Measurements from ENCODE around the gene TMEM179. TPM values are rescaled to one million over a fixed set of nuclear protein-coding genes. Genes with fewer than 3 reads are reported as not detected.
"Not testable (repeated sequence)": the region's sequence is repeated elsewhere in the genome, so short reads cannot be mapped to it uniquely, and the experiment has no call there.

TMEM179 gene
- total and polyA plus RNA-seq, 2 donors (not counting 3 experiments of a cell fraction or from before 2014, with no cell fraction given): 0.14 TPM; not detected in 1

- no peaks in the 10 kb centered on the region for H4K20me1 ChIP-seq (replicated peaks; ENCODE audit: control insufficient read depth, extremely low read depth, insufficient read depth, low read length)
- H3K9ac ChIP-seq (replicated peaks; ENCODE audit: extremely low read depth, insufficient read depth, low read length): no peak overlapping the region
- no peak for TF ChIP-seq POLR2A (IDR thresholded peaks at IDR 0.05; ENCODE audit: low read depth, low read length)
- TF ChIP-seq MAX (IDR thresholded peaks at IDR 0.05; ENCODE audit: insufficient read depth, insufficient read length): no peak
- TF ChIP-seq FOS (IDR thresholded peaks at IDR 0.05; ENCODE audit: borderline replicate concordance, insufficient read depth, low read length): no peak
- TF ChIP-seq MYC (IDR thresholded peaks at IDR 0.05; ENCODE audit: low read depth, low read length): no peak
- TF ChIP-seq GATA2 (IDR thresholded peaks at IDR 0.05; ENCODE audit: insufficient read depth, insufficient read length, low read depth, low read length): no peak
- no peak for TF ChIP-seq CTCF (IDR thresholded peaks at IDR 0.05; ENCODE audit: extremely low read depth in 1 of 2, insufficient read depth in 1 of 2, low read depth in 1 of 2, low read length in 2 of 2)
- no peak for TF ChIP-seq POLR2AphosphoS5 (IDR thresholded peaks at IDR 0.05; ENCODE audit: insufficient read depth, low read depth, low read length)
- TF ChIP-seq JUN (IDR thresholded peaks at IDR 0.05; ENCODE audit: borderline replicate concordance, insufficient read depth, insufficient read length, low read depth): no peak
- no peak for TF ChIP-seq EZH2 (IDR thresholded peaks at IDR 0.05; ENCODE audit: borderline replicate concordance, low read depth, low read length, severe bottlenecking)
- H3K4me3 ChIP-seq (replicated peaks in 1 of 3; ENCODE audit: insufficient read depth in 1 of 3, low read depth in 1 of 3, low read length in 3 of 3): no peak overlapping the region
- no peaks in the 10 kb centered on the region for H3K36me3 ChIP-seq (ENCODE audit: control insufficient read depth in 2 of 2, extremely low read depth in 1 of 2, insufficient read depth in 2 of 2, low read length in 2 of 2)
- BruUV-seq (replicated peaks): no TSS peak
- H3K27ac ChIP-seq (ENCODE audit: insufficient read depth, low read depth, low read length): no peak overlapping the region
- no peaks in the 10 kb centered on the region for H3K27me3 ChIP-seq (ENCODE audit: control insufficient read depth in 2 of 2, insufficient read depth in 2 of 2, low read length in 2 of 2)
- dilution Hi-C loops (cut with MboI; ENCODE audit: extremely low pct_ligation_motif_present, low sequenced_read_pairs): no loop called here
- H2AFZ ChIP-seq (ENCODE audit: low read depth, low read length): no peak overlapping the region
- DNase-seq (ENCODE audit: low read depth, low spot score) (no peak), FAIRE-seq (no peak)
- no peaks in the 10 kb centered on the region for H3K9me3 ChIP-seq (replicated peaks; ENCODE audit: control insufficient read depth, insufficient read depth, low read length)
- intact Hi-C loops (cut with micrococcal nuclease): no loop called here
- no peaks in the 10 kb centered on the region for H3K79me2 ChIP-seq (ENCODE audit: control insufficient read depth, insufficient read depth, low read length)
- H3K9me1 ChIP-seq (replicated peaks; ENCODE audit: control insufficient read depth, extremely low read depth, insufficient read depth, low read length): no peaks in the 10 kb centered on the region
- ChIA-PET CTCF (interaction anchor here (1.4 kb wide), 1 partner anchor 560 kb away, joined by 5 read pairs; no protein-coding TSS in a partner anchor), POLR2A (no interaction called here)
- no peaks in the 10 kb centered on the region for H3K4me1 ChIP-seq (ENCODE audit: control insufficient read depth, extremely low read depth, insufficient read depth, low read length)
- no peak overlapping the region for H3K4me2 ChIP-seq (ENCODE audit: insufficient read depth, low read length)
These were observed 33.0 kb upstream of the TMEM179 start for GRCh38 chr14:104637546-104638003.

- H3K4me2 ChIP-seq (ENCODE audit: insufficient read depth, low read length); DNase-seq (ENCODE audit: low read depth, low spot score); H3K79me2 ChIP-seq (ENCODE audit: control insufficient read depth, insufficient read depth, low read length); H3K9me1 ChIP-seq (replicated peaks; ENCODE audit: control insufficient read depth, extremely low read depth, insufficient read depth, low read length); H3K9ac ChIP-seq (replicated peaks; ENCODE audit: extremely low read depth, insufficient read depth, low read length); H3K36me3 ChIP-seq (ENCODE audit: control insufficient read depth in 2 of 2, extremely low read depth in 1 of 2, insufficient read depth in 2 of 2, low read length in 2 of 2); H3K4me1 ChIP-seq (ENCODE audit: control insufficient read depth, extremely low read depth, insufficient read depth, low read length); H4K20me1 ChIP-seq (replicated peaks; ENCODE audit: control insufficient read depth, extremely low read depth, insufficient read depth, low read length); H2AFZ ChIP-seq (ENCODE audit: low read depth, low read length); dilution Hi-C loops (cut with MboI; ENCODE audit: extremely low pct_ligation_motif_present, low sequenced_read_pairs); H3K27ac ChIP-seq (ENCODE audit: insufficient read depth, low read depth, low read length); H3K27me3 ChIP-seq (ENCODE audit: control insufficient read depth in 2 of 2, insufficient read depth in 2 of 2, low read length in 2 of 2); intact Hi-C loops (cut with micrococcal nuclease); FAIRE-seq; H3K9me3 ChIP-seq (replicated peaks; ENCODE audit: control insufficient read depth, insufficient read depth, low read length); H3K4me3 ChIP-seq (replicated peaks in 1 of 3; ENCODE audit: insufficient read depth in 1 of 3, low read depth in 1 of 3, low read length in 3 of 3); POLR2A ChIA-PET; BruUV-seq (replicated peaks): not testable (repeated sequence)
- CTCF ChIA-PET: interaction anchor here (1.4 kb wide), 1 partner anchor 559 kb away, joined by 5 read pairs; no protein-coding TSS in a partner anchor
These were observed 32.4 kb upstream of the TMEM179 start for GRCh38 chr14:104636846-104637545.

Data from endothelial cell of umbilical vein (primary cell).